Keratinocyte (primary cell): ENCODE data around the gene PCDHGC5.

Source experiments
- CTCF ChIP-seq, 3 experiments: IDR thresholded peaks in 1 of 3; conservative IDR thresholded peaks in 1 of 3; optimal IDR thresholded peaks in 1 of 3; 2 replicates in 2 of 3; 3 replicates in 1 of 3; pipeline versions ENCODE3 to v1.5.1; 2011; ENCODE audit warnings: low read length in 3 of 3, mild to moderate bottlenecking in 3 of 3, moderate library complexity in 2 of 3, control low read depth in 1 of 3, inconsistent platforms in 1 of 3; ENCODE audit not compliant: insufficient read depth in 2 of 3; ENCODE audit errors: extremely low read depth in 1 of 3
- EZH2 ChIP-seq: IDR thresholded peaks from one replicate; pipeline ENCODE4 v1.6.1; 2012; ENCODE audit warnings: inconsistent platforms, mild to moderate bottlenecking, low read length, moderate library complexity

- TF ChIP-seq EZH2 (no peak), CTCF (optimal IDR thresholded peaks at IDR 0.05 in 1 of 3, IDR thresholded peaks at IDR 0.05 in 1 of 3, conservative IDR thresholded peaks at IDR 0.05 in 1 of 3; ENCODE audit: extremely low read depth in 1 of 3, insufficient read depth in 2 of 3, low read length in 3 of 3) (no peak)
Measured at GRCh38 chr5:141508798-141509611, 20.1 kb downstream of the PCDHGC5 start.
